SKM-1 (cell line): Measurements from ENCODE around the gene MESP2.

Experiments used
- DNase-seq: peaks from one replicate; lab custom pipeline; 2025; ENCODE audit not compliant: unreplicated experiment; lab: John Stamatoyannopoulos, UW

Gene MESP2

DNA sequence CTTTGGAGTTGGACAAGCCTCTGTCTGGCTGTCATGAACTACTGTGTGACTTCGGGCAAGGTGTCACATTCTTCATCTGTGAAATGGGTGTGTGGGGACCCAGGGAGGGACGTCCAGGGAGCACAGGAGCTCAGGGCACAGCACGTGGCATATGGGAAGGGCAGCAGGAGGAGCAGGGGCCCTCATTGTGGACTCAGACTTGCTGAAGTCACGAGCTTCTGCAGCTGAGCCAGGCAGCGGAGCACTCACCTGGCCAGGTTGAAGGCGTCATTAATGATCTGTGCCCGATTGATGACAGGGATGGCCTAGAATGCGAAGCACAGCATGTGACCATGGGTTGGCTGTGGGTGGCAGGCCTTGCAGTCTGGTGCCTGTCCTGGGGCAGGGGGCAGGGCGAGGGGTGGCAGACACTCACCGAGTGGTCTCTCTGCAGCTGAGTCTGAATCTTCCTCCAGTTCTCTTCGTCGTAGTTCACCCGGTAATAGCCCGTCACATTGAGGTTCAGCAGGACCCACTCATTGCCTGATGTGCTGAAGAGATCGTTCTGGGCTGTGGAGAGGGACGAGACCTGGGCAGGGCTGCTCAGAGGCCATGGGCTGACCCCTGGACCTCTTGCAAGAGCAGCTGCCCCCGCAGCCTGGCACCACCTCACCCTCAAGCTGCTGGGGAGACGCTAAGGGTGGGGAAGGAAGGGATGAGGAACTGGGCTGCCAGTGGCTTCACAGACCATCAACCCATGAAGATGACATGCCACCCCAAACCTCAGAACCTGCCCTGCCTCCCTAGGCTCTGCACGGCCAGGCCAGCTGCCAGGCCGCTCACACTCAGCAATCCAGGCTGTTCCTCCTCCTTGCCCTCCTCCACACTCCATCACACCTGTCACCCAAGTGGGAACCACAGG lies 23.1 kb downstream of the MESP2 start:
- no peak for DNase-seq

DNA sequence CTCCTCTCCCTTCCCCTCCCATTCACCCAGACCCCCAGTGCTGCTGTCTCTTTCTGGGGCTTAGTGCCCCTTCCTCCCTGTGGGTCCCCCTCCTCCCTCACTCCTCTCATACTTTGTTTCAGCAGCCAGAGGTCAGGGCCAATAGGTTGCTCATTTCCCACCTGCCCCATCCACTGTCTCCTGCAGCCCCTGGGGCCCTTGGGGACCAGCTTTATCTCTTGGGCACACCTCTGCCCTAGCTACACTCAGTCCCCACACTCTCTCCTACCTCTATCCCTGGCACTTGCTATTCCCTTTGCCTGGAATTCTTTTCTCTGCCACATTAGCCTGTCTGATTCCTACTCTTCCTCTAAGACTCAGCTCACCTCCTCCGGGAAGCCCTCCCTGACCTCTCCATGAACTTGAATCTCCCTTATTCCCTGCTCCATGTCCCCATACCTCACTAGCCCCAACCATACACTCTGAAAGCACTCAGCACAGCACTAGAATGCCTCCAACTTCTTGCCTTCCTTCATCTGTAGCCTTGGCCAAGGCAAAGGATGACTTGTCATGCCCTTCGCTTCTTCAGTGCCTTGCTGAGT lies 23.9 kb downstream of the MESP2 start:
- no peak for DNase-seq

DNA sequence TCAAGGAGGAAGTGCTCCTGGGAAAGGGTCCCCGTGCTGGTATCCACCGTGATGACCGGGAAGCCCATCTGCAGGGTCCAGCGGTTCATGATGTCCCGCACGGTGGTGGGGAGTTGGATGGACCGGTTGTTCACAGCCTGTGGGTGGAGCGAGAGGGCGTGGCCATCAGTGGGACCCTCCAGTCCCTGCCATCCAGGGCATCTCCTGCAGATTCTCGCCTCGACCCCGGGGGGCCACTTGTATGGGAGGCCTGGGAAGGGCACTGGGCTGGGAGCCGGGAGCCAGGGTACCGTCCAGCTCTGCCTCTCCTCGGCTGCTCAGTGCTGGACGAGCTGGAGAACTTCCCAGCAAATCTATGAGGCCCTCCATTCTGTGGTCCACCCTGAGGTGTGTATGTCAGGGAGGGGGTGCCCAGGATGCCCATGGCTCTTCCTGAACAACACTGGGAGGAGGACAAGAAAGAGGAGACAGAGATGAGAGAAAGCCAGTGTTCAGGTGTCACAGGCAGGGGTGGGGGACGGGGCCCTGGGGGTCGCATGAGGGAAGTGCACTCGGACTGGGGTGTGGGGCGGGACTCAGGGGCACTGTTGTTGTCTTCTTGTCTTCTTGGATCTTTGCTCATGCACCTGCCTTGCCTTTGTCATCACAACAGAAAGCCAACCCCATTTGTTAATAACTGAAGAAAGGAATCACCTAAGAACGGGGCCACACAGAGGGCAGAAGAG lies 25.5 kb downstream of the MESP2 start:
- no peak for DNase-seq

DNA sequence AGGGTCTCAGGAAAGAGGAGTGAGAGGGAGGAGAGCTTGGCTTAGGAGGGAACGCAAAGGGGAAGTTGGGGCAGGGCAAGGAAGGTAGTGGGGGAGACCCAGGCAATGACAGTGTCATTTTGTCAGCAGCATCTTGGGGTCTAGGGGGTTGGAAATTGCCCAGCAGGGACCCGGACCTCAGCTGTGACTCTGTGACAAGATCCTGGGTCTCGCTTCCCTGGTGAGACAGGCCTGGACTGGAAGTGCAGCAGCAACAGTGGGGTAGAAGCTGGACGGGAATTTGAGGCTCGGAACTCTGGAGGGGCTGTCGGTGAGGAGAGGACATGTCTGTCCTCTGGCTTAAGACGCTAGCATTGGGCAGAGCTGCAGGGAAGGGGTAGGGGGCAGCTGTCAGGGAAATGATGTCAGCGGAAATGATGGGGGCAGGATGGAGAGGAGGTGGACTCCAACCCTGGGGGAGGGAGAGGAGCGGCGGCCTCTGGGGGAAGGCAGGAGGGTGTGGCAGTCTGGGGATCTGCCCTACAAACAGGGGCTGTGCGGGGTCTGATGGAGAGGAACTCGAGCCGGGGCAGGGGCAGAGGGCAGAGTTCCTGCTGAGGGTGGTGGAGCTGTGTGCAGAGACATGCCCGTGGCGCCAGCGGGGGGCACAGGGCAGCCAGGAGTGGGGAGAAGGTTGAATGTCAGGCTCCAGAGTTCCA lies 26.2 kb downstream of the MESP2 start:
- no peak for DNase-seq

DNA sequence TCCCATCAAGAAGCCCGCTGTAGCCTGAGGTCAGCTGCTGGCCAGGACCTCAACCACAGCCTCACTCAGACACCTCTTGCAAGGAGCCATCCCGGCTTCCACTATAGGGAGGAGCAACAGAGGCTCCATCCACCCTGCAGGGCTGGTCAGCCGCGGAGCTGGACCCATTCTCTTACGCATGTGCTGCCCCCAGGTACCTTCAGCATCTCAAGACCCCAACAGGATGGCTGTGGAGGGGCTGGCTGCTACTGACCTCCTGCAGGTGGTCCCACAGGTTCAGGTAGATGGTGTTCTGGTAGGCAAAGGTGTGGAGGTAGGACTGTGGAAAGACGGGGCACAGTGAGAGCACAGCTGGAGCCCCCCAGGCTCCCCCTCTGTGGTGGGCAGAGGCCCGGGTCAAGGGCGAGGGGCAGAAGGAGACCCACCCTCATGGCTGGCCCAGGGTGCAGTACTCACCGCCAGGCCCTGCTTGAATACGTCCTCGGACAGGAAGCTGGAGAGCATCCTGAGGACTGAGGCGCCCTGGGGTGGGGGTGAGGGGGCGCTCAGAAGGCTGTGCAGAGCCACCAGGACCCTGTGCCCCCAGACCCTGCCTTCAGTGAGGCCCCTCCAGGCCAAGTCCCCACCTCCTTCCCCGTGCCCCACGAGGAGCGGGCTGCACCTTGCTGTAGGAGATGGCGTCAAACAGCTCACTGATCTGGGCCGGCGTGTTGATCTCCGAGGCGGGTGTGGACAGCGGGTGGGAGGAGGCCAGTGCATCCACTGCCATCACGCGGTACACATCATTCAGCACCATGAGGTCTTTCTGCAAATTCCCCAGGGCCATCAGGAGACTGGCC lies 27.1 kb downstream of the MESP2 start:
- DNase-seq = no peak

DNA sequence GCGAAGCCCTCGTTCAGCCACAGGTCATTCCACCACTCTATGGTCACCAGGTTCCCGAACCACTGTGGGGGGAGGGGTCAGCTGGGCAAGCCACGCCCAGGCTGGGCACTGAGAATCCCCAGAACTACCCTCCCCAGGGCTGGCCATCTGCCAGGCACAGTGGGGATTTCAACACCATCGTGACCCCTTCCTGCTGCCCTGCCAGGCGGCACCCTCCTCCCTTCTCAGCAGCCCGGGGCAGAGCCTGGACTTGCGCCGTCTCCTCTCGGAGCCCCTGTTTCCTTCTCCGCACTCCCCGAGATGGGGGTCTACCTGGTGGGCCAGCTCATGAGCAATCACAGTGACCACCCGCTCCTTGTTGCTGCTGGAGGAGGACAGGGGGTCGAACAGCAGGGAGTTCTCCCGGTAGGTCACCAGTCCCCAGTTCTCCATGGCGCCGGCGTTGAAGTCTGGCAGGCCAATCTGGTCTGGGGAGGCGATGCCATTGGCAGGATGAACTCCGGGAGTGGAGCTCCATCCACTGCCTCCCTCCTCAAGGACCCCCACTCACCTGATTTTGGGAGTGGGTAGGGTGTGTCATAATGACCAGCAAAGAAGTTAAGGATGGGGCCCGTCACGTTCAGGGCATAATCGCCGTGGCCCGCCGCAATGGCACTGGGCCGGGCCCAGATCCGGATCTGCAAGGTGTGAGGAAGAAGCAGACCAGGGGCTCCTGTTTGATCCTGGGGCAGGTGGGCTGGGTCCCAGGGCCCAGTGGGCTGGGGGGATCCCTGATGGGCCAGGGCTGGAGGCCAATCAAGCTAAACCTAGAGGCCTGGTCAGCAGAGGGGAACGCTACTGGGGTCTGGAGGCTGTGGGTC lies 28.0 kb downstream of the MESP2 start:
- DNase-seq = no peak

DNA sequence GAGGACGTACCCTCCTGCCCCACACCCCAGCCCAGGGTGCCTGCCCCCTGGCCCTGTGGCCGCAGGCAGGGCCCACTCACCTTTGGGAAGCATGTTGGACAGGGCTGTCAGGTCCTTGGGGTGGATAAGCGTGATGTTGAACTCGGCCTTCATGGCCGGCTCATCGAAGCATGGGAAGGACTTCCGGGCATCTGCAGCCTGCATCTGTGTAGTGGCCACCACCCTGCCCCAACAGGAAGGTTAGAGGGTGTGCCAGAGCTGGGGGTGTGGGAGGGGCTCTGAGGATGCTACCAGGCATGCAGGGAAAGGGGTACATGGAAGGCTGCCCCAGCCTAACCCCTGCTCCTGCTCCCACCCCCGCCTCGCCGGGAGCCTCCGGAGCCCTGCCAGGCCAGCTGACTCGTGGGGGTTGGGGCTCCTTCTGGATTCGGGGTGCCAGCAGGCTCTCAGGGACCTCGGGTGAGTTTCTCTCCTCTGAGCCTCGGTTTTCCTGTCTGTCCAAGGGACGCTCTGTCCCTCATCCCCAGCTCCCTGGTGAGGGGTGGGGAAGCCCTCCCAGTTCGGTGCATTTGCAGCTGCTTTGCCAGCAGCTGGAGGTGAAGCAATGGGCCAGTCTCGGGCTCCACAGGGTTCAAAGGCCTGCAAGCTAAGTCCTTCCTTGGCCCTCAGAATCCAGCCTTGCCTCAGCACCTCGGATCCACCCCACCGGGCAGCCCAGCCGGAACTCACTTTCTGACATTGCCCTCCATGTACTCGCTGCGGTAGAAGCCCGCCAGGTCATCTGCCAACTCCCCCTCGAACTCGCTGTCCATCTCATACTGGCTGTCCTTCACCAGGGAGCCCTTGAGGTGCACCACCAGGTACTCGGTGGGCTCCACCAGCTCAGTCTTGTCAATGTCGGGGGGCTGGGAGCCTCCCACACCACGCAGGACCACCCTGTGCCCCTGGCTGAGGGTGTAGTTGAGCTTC lies 29.4 kb downstream of the MESP2 start:
- no peak for DNase-seq

DNA sequence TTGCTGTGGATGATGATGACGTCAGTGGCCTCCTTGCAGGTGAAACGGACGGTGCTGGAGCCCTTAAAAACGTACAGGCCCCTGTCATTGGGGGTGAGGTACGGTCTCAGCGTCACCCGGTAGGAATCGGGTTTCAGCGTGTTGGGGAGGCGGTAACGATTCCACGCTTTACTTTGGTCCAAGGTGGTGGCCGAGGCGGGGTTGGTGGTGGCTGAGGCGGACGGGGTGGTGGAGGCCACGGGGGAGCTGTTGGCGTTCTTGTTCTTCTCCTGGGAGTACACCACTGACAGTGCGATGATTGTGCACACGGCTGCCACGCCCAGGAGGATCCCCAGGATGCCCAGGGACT lies 30.1 kb downstream of the MESP2 start:
- no peak for DNase-seq

DNA sequence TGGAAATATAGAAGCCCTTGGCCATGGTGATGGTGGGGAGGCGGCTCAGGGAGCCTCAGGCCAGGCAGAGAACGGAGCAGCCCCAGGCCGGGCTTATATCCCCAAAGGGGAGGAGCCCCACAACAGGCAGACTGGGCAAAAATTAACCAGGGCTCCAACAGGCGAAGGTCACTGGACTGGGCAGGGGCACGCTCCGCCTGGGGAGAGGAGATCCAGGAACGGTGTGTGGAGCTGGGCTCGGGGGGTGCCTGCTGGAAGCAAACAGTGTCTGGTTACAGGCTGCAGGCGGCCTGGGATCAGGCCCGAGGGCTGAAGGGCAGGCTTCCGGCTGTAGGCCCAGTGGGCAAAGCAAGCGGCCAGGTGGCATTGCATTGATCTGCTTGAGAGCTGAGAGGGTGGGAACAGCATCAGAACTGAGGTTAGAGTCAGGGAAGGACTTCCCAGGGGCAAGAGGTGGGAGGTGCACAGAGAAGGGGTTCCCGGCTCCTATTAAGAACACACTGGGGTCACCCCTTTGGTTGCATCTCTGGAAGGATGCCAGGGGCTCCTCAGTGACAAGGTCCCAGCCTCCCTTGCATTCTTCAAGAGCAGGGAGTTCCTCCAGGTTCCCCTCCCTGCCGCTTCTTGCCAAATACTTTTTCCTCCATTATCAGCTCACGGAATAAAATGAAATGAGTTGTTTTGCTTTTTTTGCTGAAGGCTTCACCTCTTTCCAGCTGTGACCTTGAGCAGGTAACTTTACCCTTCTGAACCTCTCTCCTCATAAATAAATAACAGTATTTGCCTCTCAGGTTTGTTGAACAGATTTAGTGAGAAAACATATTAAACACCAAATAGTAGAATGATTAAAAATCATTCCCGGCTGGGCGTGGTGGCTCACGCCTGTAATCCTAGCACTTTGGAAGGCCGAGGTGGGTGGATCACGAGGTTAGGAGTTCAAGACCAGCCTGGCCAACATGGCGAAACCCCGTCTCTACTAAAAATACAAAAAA lies 30.7 kb downstream of the MESP2 start:
- DNase-seq = no peak

DNA sequence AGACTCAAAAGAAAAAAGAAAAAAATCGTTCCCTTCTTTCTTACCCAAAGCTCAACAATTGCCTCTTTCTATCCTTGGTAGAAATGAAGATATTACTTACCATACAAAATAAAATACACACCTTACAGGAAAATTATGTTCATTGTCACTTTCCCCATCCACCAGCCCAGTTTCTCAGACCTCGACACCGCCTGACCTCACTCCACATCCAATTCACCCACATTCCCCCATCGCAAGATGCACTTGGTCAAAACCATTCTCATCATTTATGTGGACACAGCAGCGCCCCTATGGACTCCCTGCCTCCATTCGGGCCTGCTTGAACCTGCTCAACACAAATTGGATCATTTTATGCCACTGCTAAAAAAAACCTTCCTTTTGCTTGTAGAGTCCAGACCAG lies 31.6 kb downstream of the MESP2 start:
- no peak for DNase-seq

DNA sequence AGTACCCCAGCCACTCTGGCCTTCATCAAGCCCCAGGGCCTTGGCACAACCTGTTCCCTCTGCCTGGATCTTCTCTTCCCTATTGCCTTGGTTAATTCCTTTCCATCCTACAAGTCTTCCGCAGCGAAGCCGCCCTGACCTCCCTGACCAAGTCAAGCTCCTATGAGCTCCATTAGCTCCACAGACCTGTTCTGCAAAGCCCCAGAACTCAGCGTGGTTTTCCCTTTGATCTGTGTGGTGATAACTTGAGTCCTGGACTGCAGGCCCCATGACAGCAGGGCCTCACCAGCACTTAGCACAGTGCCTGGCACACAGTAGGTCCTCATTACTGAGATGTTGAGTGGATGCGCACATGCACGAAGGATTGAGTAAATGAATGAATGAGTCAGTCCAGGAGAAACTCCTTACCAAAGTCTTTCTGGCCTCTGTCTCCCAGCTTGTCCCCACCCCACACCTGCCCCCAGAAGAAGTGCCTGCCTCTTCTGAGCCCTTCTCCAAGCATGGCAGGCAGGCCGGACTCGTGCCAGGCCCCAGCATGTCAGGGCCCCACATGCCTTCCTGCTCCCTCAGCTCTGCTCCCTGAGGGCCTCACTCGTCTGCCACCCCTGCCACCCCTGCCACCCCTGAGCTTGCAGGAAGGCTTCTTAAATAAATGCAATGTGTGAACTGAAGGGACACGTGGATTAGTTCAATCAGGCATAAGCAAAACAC lies 32.2 kb downstream of the MESP2 start:
- DNase-seq = no peak

DNA sequence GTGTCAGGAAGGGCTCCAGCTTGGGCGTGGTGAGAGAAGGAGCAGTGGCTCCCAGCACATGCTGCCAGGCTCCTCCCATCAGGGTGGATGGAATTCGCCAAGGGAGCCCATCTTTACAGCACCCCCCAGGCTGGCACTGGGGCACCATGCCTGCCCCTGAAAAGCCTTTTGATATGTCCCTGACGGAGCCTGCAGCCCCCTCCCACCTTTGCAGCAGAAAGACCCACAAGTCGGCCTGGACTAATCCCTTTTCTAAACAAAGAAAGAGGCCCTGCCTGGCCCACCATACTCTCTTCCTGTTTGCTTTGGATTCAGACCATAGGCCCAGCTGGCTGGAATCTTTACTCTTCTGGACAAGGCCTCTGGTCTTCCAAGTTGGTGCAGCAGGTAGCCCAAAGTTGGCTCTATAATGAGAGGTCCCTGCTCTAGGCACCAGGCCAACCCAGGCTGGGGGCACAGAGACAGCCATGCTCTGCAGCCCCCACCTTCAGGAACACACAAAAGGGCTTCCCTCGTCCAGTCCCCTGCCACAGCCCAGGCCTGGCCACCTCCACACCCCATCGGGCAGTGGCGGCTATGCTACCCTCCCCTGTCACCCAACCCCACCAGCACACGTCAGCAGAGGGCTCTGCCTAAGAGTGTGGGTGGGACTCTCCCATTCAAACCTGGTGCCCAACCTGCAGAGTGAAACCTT lies 33.1 kb downstream of the MESP2 start:
- no peak for DNase-seq

DNA sequence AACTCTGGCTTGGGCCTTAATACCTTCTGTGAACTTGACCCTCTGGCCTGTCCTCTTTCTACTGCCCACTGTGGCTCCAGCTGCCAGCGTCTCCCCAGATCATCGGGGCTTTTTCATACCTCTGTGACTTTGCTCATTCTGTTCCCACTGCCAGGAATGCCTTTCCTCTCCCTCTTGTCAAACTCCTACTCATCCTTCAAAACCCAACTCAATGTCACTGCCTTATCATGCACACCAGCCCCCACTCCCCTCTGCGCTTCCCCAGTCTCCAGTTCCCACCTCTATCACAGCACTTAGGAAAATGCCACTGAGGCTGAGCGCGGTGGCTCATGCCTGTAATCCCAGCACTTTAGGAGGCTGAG lies 33.6 kb downstream of the MESP2 start:
- DNase-seq = no peak

DNA sequence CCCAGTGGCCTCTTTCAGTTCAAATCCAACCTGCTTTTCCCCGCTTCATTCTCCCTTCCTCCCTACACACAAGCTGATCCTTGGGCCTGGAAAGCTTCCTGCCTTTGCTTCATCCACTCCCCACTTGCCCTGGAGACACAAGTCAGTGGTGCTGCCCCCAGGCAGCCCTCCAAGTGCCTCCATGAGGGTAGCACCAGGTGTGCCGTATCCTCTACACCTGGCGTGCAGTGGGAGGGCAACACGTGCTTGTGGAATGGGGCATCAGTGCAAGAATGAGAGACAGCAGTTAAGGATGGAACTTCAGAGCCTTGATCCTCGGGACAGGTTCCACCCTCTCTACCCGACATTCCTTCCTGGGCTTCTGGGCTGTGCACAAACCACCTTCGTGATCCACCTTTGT lies 34.7 kb downstream of the MESP2 start:
- DNase-seq = no peak

DNA sequence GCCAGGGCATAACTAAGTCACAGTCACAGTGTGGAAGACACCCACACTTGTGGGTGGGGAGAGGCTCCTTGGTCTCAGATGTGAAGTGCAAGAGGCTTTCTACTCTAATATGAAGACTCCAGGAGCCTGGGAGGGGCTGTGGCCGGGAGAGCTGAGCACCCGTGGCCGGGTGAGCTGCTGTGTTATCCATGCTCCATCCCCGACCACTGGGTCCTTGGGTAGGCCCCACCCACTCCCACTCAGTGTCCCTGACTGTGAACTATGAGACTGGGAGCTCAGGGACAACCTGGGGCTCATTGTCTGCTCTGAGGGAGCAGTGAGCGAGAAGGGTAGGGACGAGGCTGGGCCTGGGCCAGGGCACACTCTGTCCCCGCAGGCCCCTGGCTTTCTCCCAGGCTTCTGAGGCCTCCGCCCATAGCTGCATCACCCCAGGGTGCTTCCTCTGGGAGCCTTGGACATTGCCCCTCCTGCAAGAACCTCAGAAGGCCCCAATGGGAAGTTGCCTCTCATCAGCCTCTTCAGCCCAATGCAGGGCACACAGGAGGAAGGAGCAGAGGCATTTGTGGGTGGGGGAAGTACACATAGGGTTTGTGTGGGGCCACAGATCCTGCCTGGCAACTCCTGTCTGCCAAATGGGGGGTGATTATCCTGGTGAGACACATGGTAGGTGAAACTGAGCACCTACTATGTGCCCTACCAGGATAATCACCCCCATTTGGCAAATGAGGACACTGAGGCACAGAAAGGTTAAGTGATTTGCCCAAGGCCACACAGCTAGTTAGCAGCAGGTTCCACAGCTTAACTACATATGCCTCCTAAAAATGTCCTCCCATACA lies 36.1 kb downstream of the MESP2 start:
- DNase-seq = no peak
